AG04449 (cell line): ENCODE data around the gene KIFC3.
"Not testable (repeated sequence)": the region's sequence is repeated elsewhere in the genome, so short reads cannot be mapped to it uniquely, and the experiment has no call there.

Experiments used
- CTCF ChIA-PET: fragments of 350-600 bp; formaldehyde crosslinking; extraction: SDS; loops from one replicate; lab custom pipeline; 2021; ENCODE audit warnings: antibody characterized with exemption; lab: Yijun Ruan, JAX
- POLR2A ChIA-PET: fragments of 400-600, 350-600 bp; formaldehyde crosslinking; extraction: SDS; loops from one replicate; lab custom pipeline; 2020; ENCODE audit warnings: antibody characterized with exemption, inconsistent platforms; lab: Yijun Ruan, JAX
- DNase-seq: peaks from one replicate; pipeline ENCODE4 v3.0.0-alpha.2; 2010; ENCODE audit warnings: low read depth, low spot score
- H3K4me3 ChIP-seq: 2 replicates; pipeline ENCODE4 v1.5.1; 2011; ENCODE audit warnings: low read depth, mild to moderate bottlenecking, control low read depth, low read length
- CTCF ChIP-seq: IDR thresholded peaks from one replicate; pipeline ENCODE4 v1.5.1; 2011; ENCODE audit warnings: mild to moderate bottlenecking, moderate library complexity, low read length, control low read depth, inconsistent platforms; ENCODE audit not compliant: insufficient read depth; ENCODE audit errors: missing control alignments

Gene KIFC3

GRCh38 chr16:57802341-57803133 is at the start of gene KIFC3:
KIFC3 (minus strand) TSS chr16:57802491; CDS start chr16:57798243, 4,248 bp downstream.
- CTCF ChIA-PET = interaction anchor here (1.2 to 3.0 kb wide), 4 partner anchors 8 to 61 kb away, joined by 3 to 12 read pairs (median 5); no protein-coding TSS in a partner anchor
- TF ChIP-seq CTCF = peak; percentile 7
- H3K4me3 ChIP-seq = peak within 1 kb of the TSS; percentile 75
- no peak for DNase-seq
- POLR2A ChIA-PET = interaction anchor here (0.5 to 1.0 kb wide), 3 partner anchors 12 to 46 kb away, joined by 3 read pairs; no protein-coding TSS in a partner anchor

GRCh38 chr16:57848181-57848580 is 45.9 kb upstream of the KIFC3 start:
- TF ChIP-seq CTCF = no peak
- no peak for DNase-seq
- ChIA-PET CTCF (interaction anchor here (0.9 to 2.0 kb wide), 4 partner anchors 11 to 75 kb away, joined by 3 to 8 read pairs (median 6); no protein-coding TSS in a partner anchor), POLR2A (interaction anchor here (1.0 kb wide), 1 partner anchor 22 kb away, joined by 3 read pairs; no protein-coding TSS in a partner anchor)
- no peak overlapping the region for H3K4me3 ChIP-seq

- POLR2A ChIA-PET, H3K4me3 ChIP-seq, DNase-seq: not testable (repeated sequence)
- CTCF ChIA-PET = interaction anchor here (1.0 kb wide), 1 partner anchor 12 kb away, joined by 3 read pairs; no protein-coding TSS in a partner anchor
Measured at GRCh38 chr16:57846931-57847330, 44.6 kb upstream of the KIFC3 start.

- DNase-seq = no peak
- ChIA-PET POLR2A (no interaction called here), CTCF (interaction anchor here (1.0 kb wide), 1 partner anchor 13 kb away, joined by 3 read pairs; no protein-coding TSS in a partner anchor)
- no peak overlapping the region for H3K4me3 ChIP-seq
- no peak for TF ChIP-seq CTCF
Measured at GRCh38 chr16:57846078-57846697, 43.9 kb upstream of the KIFC3 start.

- CTCF ChIA-PET = no interaction called here
- no peak for DNase-seq
- no peak overlapping the region for H3K4me3 ChIP-seq
- POLR2A ChIA-PET = no interaction called here
- no peak for TF ChIP-seq CTCF
Measured at GRCh38 chr16:57845115-57845514, 42.8 kb upstream of the KIFC3 start.

- H3K4me3 ChIP-seq = no peak overlapping the region
- no peak for TF ChIP-seq CTCF
- CTCF ChIA-PET = interaction anchor here (1.0 kb wide), 1 partner anchor 268 kb away, joined by 3 read pairs; no protein-coding TSS in a partner anchor
Measured at GRCh38 chr16:57844416-57845030, 42.2 kb upstream of the KIFC3 start.

More at GRCh38 chr16:57844416-57845030, 42.2 kb upstream of the KIFC3 start:
- POLR2A ChIA-PET = no interaction called here
- DNase-seq = no peak
